ENCODE results near the gene CD7. TPM values are rescaled to one million over a fixed set of nuclear protein-coding genes. Genes with fewer than 3 reads are reported as not detected.

CD7 gene
- total RNA-seq, 2 experiments from 2014 or later: not detected

DNA sequence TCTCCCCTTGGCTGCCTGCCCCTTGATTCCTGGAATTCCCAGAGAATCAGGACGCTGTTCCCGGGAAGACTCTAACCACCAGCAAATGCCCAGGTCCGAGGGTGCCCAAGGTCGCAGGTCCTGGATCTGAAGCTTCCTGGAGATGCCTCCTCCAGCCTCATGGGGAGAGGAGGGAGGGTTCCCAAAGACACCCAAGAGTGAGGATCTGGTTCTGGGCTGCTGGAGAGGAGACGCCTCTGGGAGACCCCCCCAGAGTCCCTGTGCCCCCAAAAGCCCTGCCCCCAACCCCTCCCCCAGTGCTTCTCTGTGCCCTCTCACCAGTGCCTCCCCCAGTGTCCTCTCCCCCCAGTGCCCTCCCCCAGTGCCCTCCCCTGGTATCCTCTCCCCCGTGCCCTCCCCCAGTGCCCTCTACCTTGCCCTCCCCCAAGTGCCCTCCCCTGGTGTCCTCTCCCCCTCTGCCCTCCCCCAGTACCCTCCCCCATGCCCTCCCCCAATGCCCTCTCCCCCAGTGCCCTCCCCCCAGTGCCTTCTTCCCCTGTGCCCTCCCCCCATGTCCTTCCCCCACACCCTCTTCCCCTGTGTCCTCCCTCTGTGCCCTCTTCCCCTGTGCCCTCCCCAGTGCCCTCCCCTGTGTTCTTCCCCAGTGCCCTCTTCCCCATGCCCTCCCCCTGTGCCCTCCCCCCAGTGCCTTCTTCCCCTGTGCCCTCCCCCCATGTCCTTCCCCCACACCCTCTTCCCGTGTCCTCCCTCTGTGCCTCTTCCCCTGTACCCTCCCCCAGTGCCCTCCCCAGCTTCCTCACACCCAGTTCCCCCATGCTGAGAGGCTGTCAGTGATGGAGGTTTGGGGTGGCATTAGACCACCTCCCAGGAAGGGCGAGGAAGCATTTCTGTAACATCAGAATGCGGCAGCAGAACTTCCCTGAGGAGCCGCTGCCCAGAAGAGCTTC lies 22.5 kb upstream of the CD7 start:
- Histone ChIP-seq H3K4me1 (ENCODE audit: insufficient read depth, low read length, poor library complexity, severe bottlenecking) (peaks cover 25% of the 10 kb centered on the region), H2AFZ (ENCODE audit: low read length) (no peak overlapping the region), H3K9me3 (ENCODE audit: low read length) (no peaks in the 10 kb centered on the region), H3K4me3 (ENCODE audit: low read depth, low read length, poor library complexity, severe bottlenecking) (no peak overlapping the region), H3K9me2 (ENCODE audit: insufficient read depth, low read length) (no peaks in the 10 kb centered on the region), H3K27ac (ENCODE audit: low read depth, low read length, poor library complexity, severe bottlenecking) (no peak overlapping the region), H3K79me2 (ENCODE audit: insufficient read depth, low read depth, low read length) (no peaks in the 10 kb centered on the region), H3K36me3 (ENCODE audit: insufficient read depth, low read length) (no peaks in the 10 kb centered on the region), H4K20me1 (ENCODE audit: insufficient read depth, low read length) (no peaks in the 10 kb centered on the region), H3K4me2 (ENCODE audit: low read length) (no peak overlapping the region)
- DNase-seq (ENCODE audit: low spot score): no peak
- ChIA-PET POLR2A (no interaction called here), CTCF (ENCODE audit: unreplicated experiment) (no interaction called here)
- intact Hi-C loops (cut with micrococcal nuclease; ENCODE audit: unreplicated experiment): no loop called here
- BruUV-seq (replicated peaks): no TSS peak
- TF ChIP-seq, protein P1, sequence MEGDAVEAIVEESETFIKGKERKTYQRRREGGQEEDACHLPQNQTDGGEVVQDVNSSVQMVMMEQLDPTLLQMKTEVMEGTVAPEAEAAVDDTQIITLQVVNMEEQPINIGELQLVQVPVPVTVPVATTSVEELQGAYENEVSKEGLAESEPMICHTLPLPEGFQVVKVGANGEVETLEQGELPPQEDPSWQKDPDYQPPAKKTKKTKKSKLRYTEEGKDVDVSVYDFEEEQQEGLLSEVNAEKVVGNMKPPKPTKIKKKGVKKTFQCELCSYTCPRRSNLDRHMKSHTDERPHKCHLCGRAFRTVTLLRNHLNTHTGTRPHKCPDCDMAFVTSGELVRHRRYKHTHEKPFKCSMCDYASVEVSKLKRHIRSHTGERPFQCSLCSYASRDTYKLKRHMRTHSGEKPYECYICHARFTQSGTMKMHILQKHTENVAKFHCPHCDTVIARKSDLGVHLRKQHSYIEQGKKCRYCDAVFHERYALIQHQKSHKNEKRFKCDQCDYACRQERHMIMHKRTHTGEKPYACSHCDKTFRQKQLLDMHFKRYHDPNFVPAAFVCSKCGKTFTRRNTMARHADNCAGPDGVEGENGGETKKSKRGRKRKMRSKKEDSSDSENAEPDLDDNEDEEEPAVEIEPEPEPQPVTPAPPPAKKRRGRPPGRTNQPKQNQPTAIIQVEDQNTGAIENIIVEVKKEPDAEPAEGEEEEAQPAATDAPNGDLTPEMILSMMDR (conservative IDR thresholded peaks at IDR 0.05; ENCODE audit: low read length): no peak
- TF ChIP-seq EZH2phosphoT487 (IDR thresholded peaks at IDR 0.05; ENCODE audit: borderline replicate concordance, low read depth, low read length): no peak

DNA sequence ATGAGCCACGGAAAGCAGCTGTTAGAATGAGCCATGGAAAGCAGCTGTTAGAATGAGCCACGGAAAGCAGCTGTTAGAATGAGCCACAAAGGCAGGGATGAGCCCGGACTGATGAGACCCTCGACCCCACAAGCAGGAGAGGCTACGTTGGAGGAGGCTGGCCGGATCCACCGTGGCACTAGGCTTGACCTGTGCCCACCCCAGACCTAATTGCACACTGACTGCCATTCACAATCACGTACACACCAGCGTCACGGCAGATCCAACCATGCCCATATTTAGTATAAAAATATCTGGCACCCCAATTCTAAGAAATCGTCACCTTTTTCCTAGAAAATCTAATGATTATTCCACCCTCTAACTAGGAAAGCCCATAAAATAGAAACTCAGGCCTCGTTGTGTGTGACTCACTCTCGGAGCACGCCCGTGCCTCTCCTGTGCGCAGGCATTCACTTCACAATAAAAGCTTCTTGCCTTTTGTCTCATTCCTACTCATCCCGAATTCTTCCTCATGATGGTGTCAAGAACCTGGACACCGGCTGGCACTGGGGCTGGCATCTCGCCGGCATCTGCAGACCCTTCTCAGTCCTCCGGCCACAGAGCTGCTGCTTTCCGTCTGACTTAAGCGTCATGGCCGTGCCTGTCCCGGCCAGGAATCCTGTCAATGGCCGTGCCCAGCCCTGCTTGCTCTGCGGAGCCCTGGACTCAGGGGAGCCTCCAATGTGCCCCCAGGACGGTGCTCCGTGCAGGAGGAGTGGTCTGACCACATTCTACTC lies 21.6 kb upstream of the CD7 start:
- CTCF ChIA-PET (ENCODE audit: unreplicated experiment): no interaction called here
- no peaks in the 10 kb centered on the region for H3K9me2 ChIP-seq (ENCODE audit: insufficient read depth, low read length)
- peaks cover 25% of the 10 kb centered on the region for H3K4me1 ChIP-seq (ENCODE audit: insufficient read depth, low read length, poor library complexity, severe bottlenecking)
- no peak overlapping the region for H3K27ac ChIP-seq (ENCODE audit: low read depth, low read length, poor library complexity, severe bottlenecking)
- H4K20me1 ChIP-seq (ENCODE audit: insufficient read depth, low read length): no peaks in the 10 kb centered on the region
- no peak for TF ChIP-seq EZH2phosphoT487 (IDR thresholded peaks at IDR 0.05; ENCODE audit: borderline replicate concordance, low read depth, low read length)
- TF ChIP-seq, protein P1 (conservative IDR thresholded peaks at IDR 0.05; ENCODE audit: low read length): no peak
- H3K4me3 ChIP-seq (ENCODE audit: low read depth, low read length, poor library complexity, severe bottlenecking): no peak overlapping the region
- no peaks in the 10 kb centered on the region for H3K9me3 ChIP-seq (ENCODE audit: low read length)
- H2AFZ ChIP-seq (ENCODE audit: low read length): no peak overlapping the region
- POLR2A ChIA-PET: no interaction called here
- H3K79me2 ChIP-seq (ENCODE audit: insufficient read depth, low read depth, low read length): no peaks in the 10 kb centered on the region
- no peaks in the 10 kb centered on the region for H3K36me3 ChIP-seq (ENCODE audit: insufficient read depth, low read length)
- DNase-seq (ENCODE audit: low spot score): no peak
- H3K4me2 ChIP-seq (ENCODE audit: low read length): no peak overlapping the region
- intact Hi-C loops (cut with micrococcal nuclease; ENCODE audit: unreplicated experiment): no loop called here
- no TSS peak for BruUV-seq (replicated peaks)

Data from OCI-LY7 (cell line).